Measurements from ENCODE around the gene EMX1. TPM values are rescaled to one million over a fixed set of nuclear protein-coding genes. Genes with fewer than 3 reads are reported as not detected.

Gene EMX1
- total RNA-seq, 1 experiment from 2014 or later = 0.72 TPM

DNA sequence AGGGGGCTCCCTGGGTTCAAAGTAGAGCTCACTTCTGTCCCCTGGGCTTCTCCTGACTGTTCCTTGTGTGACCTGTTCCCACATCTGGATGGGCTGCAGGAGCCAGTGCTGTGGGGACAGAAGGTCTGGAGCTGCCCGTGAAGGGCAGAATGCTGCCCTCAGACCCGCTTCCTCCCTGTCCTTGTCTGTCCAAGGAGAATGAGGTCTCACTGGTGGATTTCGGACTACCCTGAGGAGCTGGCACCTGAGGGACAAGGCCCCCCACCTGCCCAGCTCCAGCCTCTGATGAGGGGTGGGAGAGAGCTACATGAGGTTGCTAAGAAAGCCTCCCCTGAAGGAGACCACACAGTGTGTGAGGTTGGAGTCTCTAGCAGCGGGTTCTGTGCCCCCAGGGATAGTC is 15.5 kb downstream of the EMX1 start:
- H3K27me3 ChIP-seq (ENCODE audit: insufficient read depth, low read length) = peaks cover 15% of the 10 kb centered on the region

More for the DNA sequence above, 15.5 kb downstream of the EMX1 start:
- no peak for DNase-seq
- Histone ChIP-seq H2AK5ac (ENCODE audit: insufficient read length, low read length) (no peak overlapping the region), H2BK12ac (ENCODE audit: insufficient read length, low read depth, low read length) (no peak overlapping the region), H4K8ac (replicated peaks; ENCODE audit: insufficient read length, low read depth, low read length) (no peak overlapping the region), H3K9ac (ENCODE audit: extremely low read depth, insufficient read length, low read length) (no peak overlapping the region), H3K4me2 (ENCODE audit: insufficient read depth, insufficient read length, low read length) (no peak overlapping the region), H4K5ac (ENCODE audit: insufficient read length, low read depth, low read length) (no peak overlapping the region), H3K9me3 (ENCODE audit: control insufficient read depth, low read depth, low read length) (no peaks in the 10 kb centered on the region), H3K18ac (ENCODE audit: insufficient read length, low read depth, low read length) (no peak overlapping the region), H4K20me1 (ENCODE audit: control insufficient read depth, insufficient read depth, insufficient read length) (no peaks in the 10 kb centered on the region), H2BK5ac (ENCODE audit: insufficient read length, low read length) (no peak overlapping the region), H2AFZ (ENCODE audit: low read length) (no peak overlapping the region), H3K79me2 (ENCODE audit: insufficient read depth, low read length) (no peaks in the 10 kb centered on the region), H2BK120ac (ENCODE audit: low read depth, low read length, poor library complexity, severe bottlenecking) (no peak overlapping the region), H3K23ac (ENCODE audit: insufficient read length, low read depth, low read length) (no peak overlapping the region), H3K27ac (ENCODE audit: insufficient read length, low read depth, low read length) (no peak overlapping the region), H3K79me1 (ENCODE audit: insufficient read depth, low read depth, low read length, poor library complexity, severe bottlenecking) (no peaks in the 10 kb centered on the region), H3K56ac (ENCODE audit: insufficient read length, low read depth, low read length) (no peak overlapping the region), H2BK20ac (ENCODE audit: low read depth, low read length, poor library complexity, severe bottlenecking) (no peak overlapping the region), H4K91ac (ENCODE audit: insufficient read length, low read depth, low read length) (no peak overlapping the region), H3K4ac (ENCODE audit: low read depth, low read length) (no peak overlapping the region), H3T11ph (ENCODE audit: low read length) (no peak overlapping the region), H3K4me1 (ENCODE audit: insufficient read depth, low read length) (no peaks in the 10 kb centered on the region; the same call in 1 of the 2 replicates), H3K23me2 (ENCODE audit: insufficient read length, low read depth, low read length, poor library complexity, severe bottlenecking) (no peaks in the 10 kb centered on the region), H2BK15ac (ENCODE audit: low read depth, low read length) (no peak overlapping the region), H3K14ac (ENCODE audit: insufficient read depth, low read length) (no peak overlapping the region; the same call in 1 of the 2 replicates)
- no peak overlapping the region for H3K4me3 Mint-ChIP-seq
- TF ChIP-seq, protein P1, sequence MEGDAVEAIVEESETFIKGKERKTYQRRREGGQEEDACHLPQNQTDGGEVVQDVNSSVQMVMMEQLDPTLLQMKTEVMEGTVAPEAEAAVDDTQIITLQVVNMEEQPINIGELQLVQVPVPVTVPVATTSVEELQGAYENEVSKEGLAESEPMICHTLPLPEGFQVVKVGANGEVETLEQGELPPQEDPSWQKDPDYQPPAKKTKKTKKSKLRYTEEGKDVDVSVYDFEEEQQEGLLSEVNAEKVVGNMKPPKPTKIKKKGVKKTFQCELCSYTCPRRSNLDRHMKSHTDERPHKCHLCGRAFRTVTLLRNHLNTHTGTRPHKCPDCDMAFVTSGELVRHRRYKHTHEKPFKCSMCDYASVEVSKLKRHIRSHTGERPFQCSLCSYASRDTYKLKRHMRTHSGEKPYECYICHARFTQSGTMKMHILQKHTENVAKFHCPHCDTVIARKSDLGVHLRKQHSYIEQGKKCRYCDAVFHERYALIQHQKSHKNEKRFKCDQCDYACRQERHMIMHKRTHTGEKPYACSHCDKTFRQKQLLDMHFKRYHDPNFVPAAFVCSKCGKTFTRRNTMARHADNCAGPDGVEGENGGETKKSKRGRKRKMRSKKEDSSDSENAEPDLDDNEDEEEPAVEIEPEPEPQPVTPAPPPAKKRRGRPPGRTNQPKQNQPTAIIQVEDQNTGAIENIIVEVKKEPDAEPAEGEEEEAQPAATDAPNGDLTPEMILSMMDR (conservative IDR thresholded peaks at IDR 0.05) = no peak
- H3K36me3 Mint-ChIP-seq (ENCODE audit: insufficient read depth in 1 of 3, low read depth in 3 of 3) = peaks cover 0 to 2% (median 0%) of the 10 kb centered on the region in 3 experiments; a peak in 2 of 7 replicates
- H3K27ac Mint-ChIP-seq = no peak overlapping the region
- H3K27me3 Mint-ChIP-seq (ENCODE audit: low read depth) = peaks cover 24% of the 10 kb centered on the region
- H3K4me1 Mint-ChIP-seq = peaks cover 19 to 26% of the 10 kb centered on the region in 2 experiments
- no CpG with 5 or more reads among the region's 4 CpGs for WGBS (ENCODE audit: extremely low coverage, insufficient read length, low lambda C conversion rate)
- H3K9me3 Mint-ChIP-seq = no peaks in the 10 kb centered on the region
